ENCODE data around the gene RPS6KA3. TPM values are rescaled to one million over a fixed set of nuclear protein-coding genes. Genes with fewer than 3 reads are reported as not detected.

RPS6KA3 gene
- polyA plus RNA-seq, 2 donors = 4.9 to 8.4 TPM

GRCh38 chrX:20228245-20228644 is 38.5 kb downstream of the RPS6KA3 start:
- Histone ChIP-seq H3K36me3 (ENCODE audit: control insufficient read depth in 2 of 2, insufficient read depth in 2 of 2, low read length in 1 of 2) (peaks cover 0 to 2% of the 10 kb centered on the region in 2 donors), H3K4me1 (ENCODE audit: control insufficient read depth in 2 of 2, insufficient read depth in 2 of 2, low read length in 1 of 2) (no peaks in the 10 kb centered on the region), H3K4me3 (ENCODE audit: low read depth in 1 of 2, low read length in 2 of 2) (no peak overlapping the region), H3K27me3 (ENCODE audit: control insufficient read depth in 1 of 2, insufficient read depth in 2 of 2, low read length in 2 of 2) (no peaks in the 10 kb centered on the region), H3K27ac (ENCODE audit: low read depth in 2 of 2, low read length in 1 of 2) (no peak overlapping the region), H3K9me3 (ENCODE audit: control insufficient read depth in 2 of 2, insufficient read depth in 1 of 2, low read depth in 1 of 2, low read length in 1 of 2) (no peaks in the 10 kb centered on the region)
- 66 to 91% methylated on average over 2 of the region's 2 CpGs for WGBS, 2 donors

GRCh38 chrX:20227116-20227515 is 39.6 kb downstream of the RPS6KA3 start:
- no peaks in the 10 kb centered on the region for H3K9me3 ChIP-seq (ENCODE audit: control insufficient read depth in 2 of 2, insufficient read depth in 1 of 2, low read depth in 1 of 2, low read length in 1 of 2)
- H3K27me3 ChIP-seq (ENCODE audit: control insufficient read depth in 1 of 2, insufficient read depth in 2 of 2, low read length in 2 of 2) = no peaks in the 10 kb centered on the region
- 51 to 61% methylated on average over 2 of the region's 2 CpGs for WGBS, 2 donors

GRCh38 chrX:20225488-20225833 is 41.2 kb downstream of the RPS6KA3 start:
- no peaks in the 10 kb centered on the region for H3K4me1 ChIP-seq (ENCODE audit: control insufficient read depth in 2 of 2, insufficient read depth in 2 of 2, low read length in 1 of 2)
- WGBS, 2 donors = 58 to 84% methylated on average over 1 of the region's 1 CpG
- H3K4me3 ChIP-seq (ENCODE audit: low read depth in 1 of 2, low read length in 2 of 2) = no peak overlapping the region
- no peaks in the 10 kb centered on the region for H3K27me3 ChIP-seq (ENCODE audit: control insufficient read depth in 1 of 2, insufficient read depth in 2 of 2, low read length in 2 of 2)
- H3K27ac ChIP-seq (ENCODE audit: low read depth in 2 of 2, low read length in 1 of 2) = no peak overlapping the region
- H3K36me3 ChIP-seq (ENCODE audit: control insufficient read depth in 2 of 2, insufficient read depth in 2 of 2, low read length in 1 of 2) = no peaks in the 10 kb centered on the region
- no peaks in the 10 kb centered on the region for H3K9me3 ChIP-seq (ENCODE audit: control insufficient read depth in 2 of 2, insufficient read depth in 1 of 2, low read depth in 1 of 2, low read length in 1 of 2)

More at GRCh38 chrX:20227116-20227515, 39.6 kb downstream of the RPS6KA3 start:
- Histone ChIP-seq H3K4me1 (ENCODE audit: control insufficient read depth in 2 of 2, insufficient read depth in 2 of 2, low read length in 1 of 2) (no peaks in the 10 kb centered on the region), H3K4me3 (ENCODE audit: low read depth in 1 of 2, low read length in 2 of 2) (no peak overlapping the region), H3K27ac (ENCODE audit: low read depth in 2 of 2, low read length in 1 of 2) (no peak overlapping the region), H3K36me3 (ENCODE audit: control insufficient read depth in 2 of 2, insufficient read depth in 2 of 2, low read length in 1 of 2) (no peaks in the 10 kb centered on the region)

- no peaks in the 10 kb centered on the region for H3K27me3 ChIP-seq (ENCODE audit: control insufficient read depth in 1 of 2, insufficient read depth in 2 of 2, low read length in 2 of 2)
- no peaks in the 10 kb centered on the region for H3K4me1 ChIP-seq (ENCODE audit: control insufficient read depth in 2 of 2, insufficient read depth in 2 of 2, low read length in 1 of 2)
- 72 to 87% methylated on average over 2 of the region's 2 CpGs for WGBS, 2 donors
Measured at GRCh38 chrX:20224814-20225487, 41.8 kb downstream of the RPS6KA3 start.

GRCh38 chrX:20221902-20222301 is 44.8 kb downstream of the RPS6KA3 start:
- Histone ChIP-seq H3K4me1 (ENCODE audit: control insufficient read depth in 2 of 2, insufficient read depth in 2 of 2, low read length in 1 of 2) (no peaks in the 10 kb centered on the region), H3K27me3 (ENCODE audit: control insufficient read depth in 1 of 2, insufficient read depth in 2 of 2, low read length in 2 of 2) (no peaks in the 10 kb centered on the region), H3K4me3 (ENCODE audit: low read depth in 1 of 2, low read length in 2 of 2) (no peak overlapping the region), H3K36me3 (ENCODE audit: control insufficient read depth in 2 of 2, insufficient read depth in 2 of 2, low read length in 1 of 2) (no peaks in the 10 kb centered on the region), H3K27ac (ENCODE audit: low read depth in 2 of 2, low read length in 1 of 2) (no peak overlapping the region), H3K9me3 (ENCODE audit: control insufficient read depth in 2 of 2, insufficient read depth in 1 of 2, low read depth in 1 of 2, low read length in 1 of 2) (no peaks in the 10 kb centered on the region)
- WGBS, 2 donors = 63 to 69% methylated on average over 3 of the region's 3 CpGs

More at GRCh38 chrX:20224814-20225487, 41.8 kb downstream of the RPS6KA3 start:
- no peaks in the 10 kb centered on the region for H3K36me3 ChIP-seq (ENCODE audit: control insufficient read depth in 2 of 2, insufficient read depth in 2 of 2, low read length in 1 of 2)
- H3K4me3 ChIP-seq (ENCODE audit: low read depth in 1 of 2, low read length in 2 of 2) = no peak overlapping the region
- no peak overlapping the region for H3K27ac ChIP-seq (ENCODE audit: low read depth in 2 of 2, low read length in 1 of 2)
- no peaks in the 10 kb centered on the region for H3K9me3 ChIP-seq (ENCODE audit: control insufficient read depth in 2 of 2, insufficient read depth in 1 of 2, low read depth in 1 of 2, low read length in 1 of 2)

GRCh38 chrX:20218836-20219505 is 47.7 kb downstream of the RPS6KA3 start:
- no peaks in the 10 kb centered on the region for H3K4me1 ChIP-seq (ENCODE audit: control insufficient read depth in 2 of 2, insufficient read depth in 2 of 2, low read length in 1 of 2)
- no peak overlapping the region for H3K27ac ChIP-seq (ENCODE audit: low read depth in 2 of 2, low read length in 1 of 2)
- H3K9me3 ChIP-seq (ENCODE audit: control insufficient read depth in 2 of 2, insufficient read depth in 1 of 2, low read depth in 1 of 2, low read length in 1 of 2) = no peaks in the 10 kb centered on the region
- no peaks in the 10 kb centered on the region for H3K27me3 ChIP-seq (ENCODE audit: control insufficient read depth in 1 of 2, insufficient read depth in 2 of 2, low read length in 2 of 2)
- WGBS, 2 donors = 52 to 67% methylated on average over 9 of the region's 9 CpGs
- no peaks in the 10 kb centered on the region for H3K36me3 ChIP-seq (ENCODE audit: control insufficient read depth in 2 of 2, insufficient read depth in 2 of 2, low read length in 1 of 2)
- H3K4me3 ChIP-seq (ENCODE audit: low read depth in 1 of 2, low read length in 2 of 2) = no peak overlapping the region

- H3K4me3 ChIP-seq (ENCODE audit: low read depth in 1 of 2, low read length in 2 of 2) = no peak overlapping the region
- no peaks in the 10 kb centered on the region for H3K36me3 ChIP-seq (ENCODE audit: control insufficient read depth in 2 of 2, insufficient read depth in 2 of 2, low read length in 1 of 2)
- no peaks in the 10 kb centered on the region for H3K9me3 ChIP-seq (ENCODE audit: control insufficient read depth in 2 of 2, insufficient read depth in 1 of 2, low read depth in 1 of 2, low read length in 1 of 2)
- WGBS, 2 donors = 50 to 58% methylated on average over 2 of the region's 2 CpGs
- H3K27me3 ChIP-seq (ENCODE audit: control insufficient read depth in 1 of 2, insufficient read depth in 2 of 2, low read length in 2 of 2) = no peaks in the 10 kb centered on the region
- H3K4me1 ChIP-seq (ENCODE audit: control insufficient read depth in 2 of 2, insufficient read depth in 2 of 2, low read length in 1 of 2) = no peaks in the 10 kb centered on the region
- no peak overlapping the region for H3K27ac ChIP-seq (ENCODE audit: low read depth in 2 of 2, low read length in 1 of 2)
Measured at GRCh38 chrX:20217906-20218305, 48.8 kb downstream of the RPS6KA3 start.

- no peaks in the 10 kb centered on the region for H3K9me3 ChIP-seq (ENCODE audit: control insufficient read depth in 2 of 2, insufficient read depth in 1 of 2, low read depth in 1 of 2, low read length in 1 of 2)
- 10 to 18% methylated on average over 1 of the region's 1 CpG for WGBS, 2 donors
Measured at GRCh38 chrX:20217271-20217670, 49.4 kb downstream of the RPS6KA3 start.

GRCh38 chrX:20215565-20215964 is 51.1 kb downstream of the RPS6KA3 start:
- no peaks in the 10 kb centered on the region for H3K4me1 ChIP-seq (ENCODE audit: control insufficient read depth in 2 of 2, insufficient read depth in 2 of 2, low read length in 1 of 2)
- H3K4me3 ChIP-seq (ENCODE audit: low read depth in 1 of 2, low read length in 2 of 2) = no peak overlapping the region
- no peaks in the 10 kb centered on the region for H3K9me3 ChIP-seq (ENCODE audit: control insufficient read depth in 2 of 2, insufficient read depth in 1 of 2, low read depth in 1 of 2, low read length in 1 of 2)
- H3K27ac ChIP-seq (ENCODE audit: low read depth in 2 of 2, low read length in 1 of 2) = no peak overlapping the region
- no peaks in the 10 kb centered on the region for H3K36me3 ChIP-seq (ENCODE audit: control insufficient read depth in 2 of 2, insufficient read depth in 2 of 2, low read length in 1 of 2)
- peaks cover 0 to 1% of the 10 kb centered on the region in 2 donors for H3K27me3 ChIP-seq (ENCODE audit: control insufficient read depth in 1 of 2, insufficient read depth in 2 of 2, low read length in 2 of 2)

More at GRCh38 chrX:20217271-20217670, 49.4 kb downstream of the RPS6KA3 start:
- Histone ChIP-seq H3K4me1 (ENCODE audit: control insufficient read depth in 2 of 2, insufficient read depth in 2 of 2, low read length in 1 of 2) (no peaks in the 10 kb centered on the region), H3K4me3 (ENCODE audit: low read depth in 1 of 2, low read length in 2 of 2) (no peak overlapping the region), H3K27ac (ENCODE audit: low read depth in 2 of 2, low read length in 1 of 2) (no peak overlapping the region), H3K27me3 (ENCODE audit: control insufficient read depth in 1 of 2, insufficient read depth in 2 of 2, low read length in 2 of 2) (no peaks in the 10 kb centered on the region), H3K36me3 (ENCODE audit: control insufficient read depth in 2 of 2, insufficient read depth in 2 of 2, low read length in 1 of 2) (no peaks in the 10 kb centered on the region)

Measured in esophagus (tissue), 2 donors.